MM.1S (cell line): ENCODE measurements around the gene MIER3.

Experiments used
- DNase-seq: peaks from one replicate; pipeline ENCODE4 v3.0.0-alpha.2; 2015
- H2AFZ ChIP-seq: fragments of 300-600 bp; sonication (generic); 2 replicates; pipeline ENCODE4 v1.6.0; 2016; ENCODE audit warnings: antibody characterized with exemption, low read length
- H3F3A ChIP-seq: fragments of 300-600 bp; sonication (generic); 2 replicates; pipeline ENCODE4 v1.6.1; 2016; ENCODE audit warnings: mild to moderate bottlenecking, antibody characterized with exemption, low read length, moderate library complexity, mixed read lengths; ENCODE audit not compliant: insufficient read depth
- H3K27ac ChIP-seq: fragments of 300-600 bp; sonication (generic); 2 replicates; pipeline ENCODE4 v1.5.1; 2016; ENCODE audit warnings: mild to moderate bottlenecking, low read length
- H3K27me3 ChIP-seq: fragments of 300-600 bp; sonication (generic); replicated peaks from 2 replicates; pipeline ENCODE4 v1.6.0; 2016; ENCODE audit warnings: low read length; ENCODE audit not compliant: insufficient read depth
- H3K36me3 ChIP-seq: fragments of 300-600 bp; sonication (generic); replicated peaks from 2 replicates; pipeline ENCODE4 v1.6.1; 2016; ENCODE audit warnings: mild to moderate bottlenecking, low read length, mixed read lengths; ENCODE audit not compliant: insufficient read depth
- H3K4me1 ChIP-seq: fragments of 300-600 bp; sonication (generic); 2 replicates; pipeline ENCODE4 v1.6.1; 2016; ENCODE audit warnings: low read length, mixed read lengths
- H3K4me2 ChIP-seq: fragments of 300-600 bp; sonication (generic); 2 replicates; pipeline ENCODE4 v1.6.0; 2016; ENCODE audit warnings: low read depth, low read length
- H3K4me3 ChIP-seq: fragments of 300-600 bp; sonication (generic); 2 replicates; pipeline ENCODE4 v1.5.1; 2016; ENCODE audit warnings: low read length, mixed read lengths
- H3K79me2 ChIP-seq: fragments of 300-600 bp; sonication (generic); 2 replicates; pipeline ENCODE4 v1.6.1; 2016; ENCODE audit warnings: mixed run types, low read length, mixed read lengths
- H3K9ac ChIP-seq: fragments of 300-600 bp; sonication (generic); 2 replicates; pipeline ENCODE4 v1.6.1; 2016; ENCODE audit warnings: low read length, mixed read lengths
- H3K9me2 ChIP-seq: fragments of 300-600 bp; sonication (generic); replicated peaks from 2 replicates; pipeline ENCODE4 v1.6.1; 2016; ENCODE audit warnings: mild to moderate bottlenecking, low read length, mixed read lengths; ENCODE audit not compliant: insufficient read depth
- H3K9me3 ChIP-seq: fragments of 300-600 bp; sonication (generic); replicated peaks from 2 replicates; pipeline ENCODE4 v1.6.1; 2016; ENCODE audit warnings: mild to moderate bottlenecking, low read length, mixed read lengths; ENCODE audit not compliant: insufficient read depth
- H4K20me1 ChIP-seq: fragments of 300-600 bp; sonication (generic); 2 replicates; pipeline ENCODE4 v1.6.1; 2016; ENCODE audit warnings: mild to moderate bottlenecking, low read length, moderate library complexity, mixed read lengths; ENCODE audit not compliant: insufficient read depth
- EZH2 ChIP-seq: fragments of 300-600 bp; sonication (generic); optimal IDR thresholded peaks from 2 replicates; pipeline ENCODE3; 2017; ENCODE audit warnings: low read depth, mild to moderate bottlenecking, antibody characterized with exemption, low read length, mixed read lengths
- EZH2phosphoT487 ChIP-seq: fragments of 300-600 bp; sonication (generic); IDR thresholded peaks from 2 replicates; pipeline ENCODE4 v1.6.1; 2018; ENCODE audit warnings: antibody characterized with exemption, low read length
- TF ChIP-seq, protein P1 (sequence below): fragments of 300-600 bp; sonication (generic); IDR thresholded peaks from 2 replicates; pipeline ENCODE4 v1.5.1; 2016; ENCODE audit warnings: antibody characterized with exemption, low read length, mixed read lengths

MIER3 gene, protein sequence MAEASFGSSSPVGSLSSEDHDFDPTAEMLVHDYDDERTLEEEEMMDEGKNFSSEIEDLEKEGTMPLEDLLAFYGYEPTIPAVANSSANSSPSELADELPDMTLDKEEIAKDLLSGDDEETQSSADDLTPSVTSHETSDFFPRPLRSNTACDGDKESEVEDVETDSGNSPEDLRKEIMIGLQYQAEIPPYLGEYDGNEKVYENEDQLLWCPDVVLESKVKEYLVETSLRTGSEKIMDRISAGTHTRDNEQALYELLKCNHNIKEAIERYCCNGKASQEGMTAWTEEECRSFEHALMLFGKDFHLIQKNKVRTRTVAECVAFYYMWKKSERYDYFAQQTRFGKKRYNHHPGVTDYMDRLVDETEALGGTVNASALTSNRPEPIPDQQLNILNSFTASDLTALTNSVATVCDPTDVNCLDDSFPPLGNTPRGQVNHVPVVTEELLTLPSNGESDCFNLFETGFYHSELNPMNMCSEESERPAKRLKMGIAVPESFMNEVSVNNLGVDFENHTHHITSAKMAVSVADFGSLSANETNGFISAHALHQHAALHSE

DNA sequence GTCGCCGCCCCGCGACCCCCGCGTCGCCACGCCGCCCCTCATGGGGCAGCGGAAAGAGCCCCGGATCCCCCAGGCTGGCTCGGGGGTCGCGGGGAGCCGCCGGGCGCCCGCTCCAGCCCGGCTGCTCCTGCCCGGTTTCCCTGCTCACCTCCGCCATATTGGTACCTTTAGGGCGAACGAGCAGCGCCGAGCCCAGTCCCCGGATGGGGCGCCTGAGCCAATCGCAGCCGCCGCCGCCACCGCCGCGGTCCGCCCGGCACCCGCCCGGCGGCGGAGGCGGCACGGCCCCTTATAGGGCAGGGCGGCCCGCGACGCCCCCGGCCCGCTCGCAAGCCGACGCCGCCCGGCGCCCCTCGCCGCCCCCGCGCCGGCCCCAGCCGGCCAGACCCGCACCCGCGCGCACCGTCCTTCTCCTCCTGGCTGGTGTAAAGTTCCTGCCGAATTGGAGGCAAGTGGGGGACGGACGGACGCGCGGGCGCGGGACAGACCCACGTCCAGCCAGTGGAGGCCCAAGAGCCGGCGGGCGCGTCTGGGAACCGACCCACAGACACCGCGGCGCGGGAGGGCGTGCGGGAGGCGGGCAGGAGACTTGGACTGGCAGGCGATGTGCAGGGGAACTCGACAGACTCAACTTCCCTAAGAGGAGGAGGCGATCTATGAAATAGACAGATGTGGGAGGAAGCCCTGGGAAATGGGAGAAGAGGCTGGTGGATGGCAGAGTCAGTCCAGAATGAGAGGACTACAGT, at the start of gene MIER3:
MIER3 (minus strand) TSS at position 178 of the 746 bp plus-strand sequence; CDS start at position 157, 21 bp downstream.
- Histone ChIP-seq H3K27ac (peak within 1 kb of the TSS; percentile 48; the same call in 1 of the 2 replicates), H4K20me1 (no peaks in the 10 kb centered on the region), H3K27me3 (no peaks in the 10 kb centered on the region), H3K9me3 (no peaks in the 10 kb centered on the region), H3K9ac (peak within 1 kb of the TSS; percentile 73), H3K4me2 (peak within 1 kb of the TSS; percentile 97), H3K4me3 (peak within 1 kb of the TSS; percentile 82), H3F3A (peaks cover 16% of the 10 kb centered on the region), H2AFZ (peak within 1 kb of the TSS; percentile 99), H3K9me2 (no peaks in the 10 kb centered on the region), H3K4me1 (peaks cover 7% of the 10 kb centered on the region; the same call in 1 of the 2 replicates), H3K79me2 (peaks cover 48% of the 10 kb centered on the region), H3K36me3 (no peaks in the 10 kb centered on the region; the same call in 1 of the 2 replicates)
- TF ChIP-seq EZH2: no peak
- TF ChIP-seq EZH2phosphoT487: no peak
- TF ChIP-seq, protein P1, sequence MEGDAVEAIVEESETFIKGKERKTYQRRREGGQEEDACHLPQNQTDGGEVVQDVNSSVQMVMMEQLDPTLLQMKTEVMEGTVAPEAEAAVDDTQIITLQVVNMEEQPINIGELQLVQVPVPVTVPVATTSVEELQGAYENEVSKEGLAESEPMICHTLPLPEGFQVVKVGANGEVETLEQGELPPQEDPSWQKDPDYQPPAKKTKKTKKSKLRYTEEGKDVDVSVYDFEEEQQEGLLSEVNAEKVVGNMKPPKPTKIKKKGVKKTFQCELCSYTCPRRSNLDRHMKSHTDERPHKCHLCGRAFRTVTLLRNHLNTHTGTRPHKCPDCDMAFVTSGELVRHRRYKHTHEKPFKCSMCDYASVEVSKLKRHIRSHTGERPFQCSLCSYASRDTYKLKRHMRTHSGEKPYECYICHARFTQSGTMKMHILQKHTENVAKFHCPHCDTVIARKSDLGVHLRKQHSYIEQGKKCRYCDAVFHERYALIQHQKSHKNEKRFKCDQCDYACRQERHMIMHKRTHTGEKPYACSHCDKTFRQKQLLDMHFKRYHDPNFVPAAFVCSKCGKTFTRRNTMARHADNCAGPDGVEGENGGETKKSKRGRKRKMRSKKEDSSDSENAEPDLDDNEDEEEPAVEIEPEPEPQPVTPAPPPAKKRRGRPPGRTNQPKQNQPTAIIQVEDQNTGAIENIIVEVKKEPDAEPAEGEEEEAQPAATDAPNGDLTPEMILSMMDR: no peak
- peak; percentile 81 for DNase-seq

DNA sequence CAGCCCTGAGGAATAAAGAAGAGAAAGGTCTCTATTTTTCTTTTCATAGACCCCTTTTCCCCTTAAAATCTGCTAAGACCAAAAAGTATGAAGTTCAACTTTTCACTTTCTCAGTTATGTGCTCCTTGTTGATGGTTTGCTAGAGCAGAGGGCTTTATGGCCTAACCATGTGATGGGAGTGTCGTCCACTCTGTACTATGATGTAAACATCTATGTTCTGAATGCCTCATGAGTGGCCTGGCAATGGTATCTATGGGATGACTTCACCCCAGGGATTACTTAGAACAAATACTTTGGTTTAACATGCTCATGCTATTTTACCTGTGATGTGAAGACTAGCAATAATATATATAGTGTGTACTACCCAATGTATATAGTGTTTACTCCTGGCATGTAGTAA, 43.7 kb upstream of the MIER3 start:
- no peaks in the 10 kb centered on the region for H3F3A ChIP-seq
- H3K79me2 ChIP-seq: no peaks in the 10 kb centered on the region
- no peak overlapping the region for H3K4me3 ChIP-seq
- no peak for DNase-seq
- no peak overlapping the region for H3K9ac ChIP-seq
- H3K27me3 ChIP-seq: no peaks in the 10 kb centered on the region
- no peaks in the 10 kb centered on the region for H3K4me1 ChIP-seq
- H3K36me3 ChIP-seq: no peaks in the 10 kb centered on the region
- H3K9me3 ChIP-seq: no peaks in the 10 kb centered on the region
- no peaks in the 10 kb centered on the region for H3K9me2 ChIP-seq
- no peaks in the 10 kb centered on the region for H4K20me1 ChIP-seq
- no peak overlapping the region for H3K4me2 ChIP-seq
- no peak for TF ChIP-seq EZH2phosphoT487
- TF ChIP-seq, protein P1: no peak
- no peak for TF ChIP-seq EZH2
- H3K27ac ChIP-seq: no peak overlapping the region
- no peak overlapping the region for H2AFZ ChIP-seq

DNA sequence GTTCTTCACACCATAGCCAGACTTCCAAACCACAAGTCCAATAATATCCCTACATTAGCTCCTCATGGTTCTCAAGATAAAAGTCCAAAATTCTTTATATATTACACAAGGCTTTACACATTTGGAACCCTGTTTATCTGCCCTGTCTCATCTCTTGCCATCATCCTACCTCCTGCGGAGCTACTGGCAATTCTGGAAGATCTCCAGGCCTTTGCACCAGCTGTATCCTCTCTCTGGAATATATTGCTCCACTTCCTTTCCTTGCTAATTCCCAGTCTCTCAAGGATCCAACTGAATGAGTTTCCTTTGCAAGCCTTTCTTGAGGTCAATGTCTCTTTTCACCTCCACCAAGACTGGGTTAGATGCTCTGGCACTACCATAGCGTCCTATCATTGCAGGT, 41.3 kb upstream of the MIER3 start:
- H3K79me2 ChIP-seq: no peaks in the 10 kb centered on the region
- no peak overlapping the region for H2AFZ ChIP-seq
- H3K4me3 ChIP-seq: no peak overlapping the region
- no peaks in the 10 kb centered on the region for H3K4me1 ChIP-seq
- H3K36me3 ChIP-seq: no peaks in the 10 kb centered on the region
- H3K4me2 ChIP-seq: no peak overlapping the region
- TF ChIP-seq EZH2phosphoT487: no peak
- TF ChIP-seq, protein P1: no peak
- TF ChIP-seq EZH2: no peak
- H4K20me1 ChIP-seq: no peaks in the 10 kb centered on the region
- no peaks in the 10 kb centered on the region for H3K9me3 ChIP-seq
- no peaks in the 10 kb centered on the region for H3F3A ChIP-seq
- H3K9me2 ChIP-seq: no peaks in the 10 kb centered on the region
- no peak overlapping the region for H3K9ac ChIP-seq
- no peak overlapping the region for H3K27ac ChIP-seq
- no peaks in the 10 kb centered on the region for H3K27me3 ChIP-seq
- no peak for DNase-seq
